Measurements from ENCODE around the gene LCE2D.
A peak's percentile ranks its signal among the peaks of the same experiment; 100 is the strongest.
"Not testable (repeated sequence)": the region's sequence is repeated elsewhere in the genome, so short reads cannot be mapped to it uniquely, and the experiment has no call there.

LCE2D gene, protein sequence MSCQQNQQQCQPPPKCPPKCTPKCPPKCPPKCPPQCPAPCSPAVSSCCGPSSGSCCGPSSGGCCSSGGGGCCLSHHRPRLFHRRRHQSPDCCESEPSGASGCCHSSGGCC

DNA sequence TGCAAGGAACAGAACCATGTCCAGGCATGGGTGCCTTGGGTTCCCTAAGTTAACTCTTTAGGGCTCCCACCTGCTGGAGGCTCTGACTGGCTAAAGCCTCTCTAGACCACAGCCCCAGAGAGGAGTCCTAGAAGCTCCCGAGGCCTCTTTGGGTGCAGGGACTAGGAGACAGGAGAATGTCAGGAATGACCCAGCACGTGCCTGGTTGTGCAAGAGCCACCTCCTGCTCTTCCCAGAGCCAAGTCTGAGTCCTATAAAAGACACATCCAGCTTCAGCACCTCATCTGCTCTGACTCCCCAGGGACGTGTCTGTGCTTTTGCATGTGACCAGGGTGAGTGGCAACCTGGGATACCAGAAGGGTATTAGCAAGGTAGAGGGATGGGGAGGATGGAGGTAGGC is at the start of gene LCE2D:
LCE2D (plus strand) TSS at position 283 of the 400 bp plus-strand sequence. CDS start 726 bp downstream, outside the sequence.
- no peak for DNase-seq

DNA sequence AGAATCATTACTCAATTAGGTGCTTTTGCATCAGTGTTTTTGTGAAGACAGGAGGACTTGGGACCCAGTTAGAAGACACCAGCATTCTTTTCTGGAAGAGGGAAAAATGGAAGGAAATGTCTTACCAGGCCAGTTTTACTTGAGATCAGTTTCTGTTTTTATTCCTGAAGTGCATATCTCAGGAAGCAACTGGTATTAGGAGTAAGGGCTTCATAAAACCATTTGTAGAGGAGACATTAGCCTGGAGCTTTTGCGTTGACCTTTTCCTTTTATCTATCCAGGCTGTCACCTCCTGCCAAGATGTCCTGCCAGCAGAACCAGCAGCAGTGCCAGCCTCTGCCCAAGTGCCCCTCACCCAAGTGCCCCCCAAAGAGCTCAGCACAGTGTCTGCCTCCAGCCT is 49.7 kb upstream of the LCE2D start, which contains the start of gene LCE3B:
LCE3B (plus strand) TSS at position 301 of the 400 bp plus-strand sequence; CDS start at position 301, 0 bp downstream.
- DNase-seq: no peak

DNA sequence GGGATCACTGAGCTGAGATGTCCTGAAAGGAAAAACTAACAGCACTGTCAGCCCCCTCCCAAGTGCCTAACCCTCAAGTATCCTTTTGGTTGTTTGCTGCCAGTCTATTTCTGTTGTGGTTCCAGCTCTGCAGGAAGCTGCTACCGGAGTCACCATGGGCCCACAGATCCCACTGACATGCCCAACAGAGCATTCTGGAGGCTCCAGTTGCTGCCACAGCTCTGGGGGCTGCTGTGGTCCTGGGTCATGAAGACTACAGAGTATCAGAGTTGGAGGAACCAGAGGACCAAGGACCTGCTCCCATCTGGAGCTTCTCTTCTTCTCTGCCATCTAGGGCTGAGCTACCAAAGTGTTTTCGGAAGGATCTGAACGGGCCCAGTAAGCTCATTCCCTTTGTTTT is 41.2 kb upstream of the LCE2D start:
- DNase-seq: no peak

DNA sequence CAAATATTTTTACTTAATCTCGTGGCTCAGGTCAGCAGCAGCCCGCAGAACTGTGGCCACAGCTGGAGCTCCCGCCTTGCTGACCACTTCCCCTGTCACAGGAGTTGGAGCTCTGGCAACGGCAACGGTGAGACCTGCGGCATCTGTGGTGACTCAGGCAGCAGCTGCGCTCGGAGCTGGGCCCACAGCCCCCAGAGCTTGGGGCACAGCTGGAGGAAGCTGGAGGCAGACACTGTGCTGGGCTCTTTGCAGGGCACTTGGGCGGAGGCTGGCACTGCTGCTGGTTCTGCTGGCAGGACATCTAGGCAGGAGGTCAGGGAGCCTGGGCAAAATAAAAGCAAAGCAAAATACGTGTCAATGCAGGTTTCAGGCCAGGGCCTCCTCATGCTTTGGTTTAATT is 40.4 kb upstream of the LCE2D start, which contains the start of gene LCE3A:
LCE3A (minus strand) TSS at position 301 of the 400 bp plus-strand sequence; CDS start at position 301, 0 bp downstream.
- no peak for DNase-seq

DNA sequence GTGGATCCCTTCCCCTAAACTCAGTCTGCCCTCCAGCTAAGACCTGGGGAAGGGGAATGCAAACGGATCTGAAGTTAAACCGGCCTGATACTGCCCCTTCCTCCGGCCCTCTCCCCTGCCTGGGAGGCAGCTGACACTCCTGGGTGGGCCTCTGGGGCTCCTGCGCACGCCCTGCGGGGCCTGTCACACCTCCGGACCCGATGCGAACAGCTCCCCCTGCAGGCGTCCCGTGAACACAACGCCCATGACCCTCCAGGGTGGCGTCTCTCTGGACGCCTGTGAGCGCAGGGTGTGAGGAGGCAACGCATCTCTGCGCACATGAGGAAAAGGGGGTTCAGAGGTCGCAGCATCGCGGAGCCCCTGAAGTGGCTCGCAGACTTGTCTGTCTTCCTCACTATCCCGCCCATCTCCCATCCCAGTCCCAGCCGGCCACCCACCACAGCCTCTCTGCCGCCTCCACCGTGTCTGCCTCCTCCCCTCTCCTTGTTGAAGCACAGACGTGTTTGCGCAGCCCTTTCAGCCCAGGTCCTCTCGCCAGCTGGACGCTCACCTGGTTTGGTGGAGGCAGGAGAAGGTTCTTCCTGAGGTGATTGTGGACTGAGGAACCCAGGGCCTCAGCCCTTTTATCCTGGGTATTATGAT is 39.9 kb upstream of the LCE2D start:
- no peak for DNase-seq

DNA sequence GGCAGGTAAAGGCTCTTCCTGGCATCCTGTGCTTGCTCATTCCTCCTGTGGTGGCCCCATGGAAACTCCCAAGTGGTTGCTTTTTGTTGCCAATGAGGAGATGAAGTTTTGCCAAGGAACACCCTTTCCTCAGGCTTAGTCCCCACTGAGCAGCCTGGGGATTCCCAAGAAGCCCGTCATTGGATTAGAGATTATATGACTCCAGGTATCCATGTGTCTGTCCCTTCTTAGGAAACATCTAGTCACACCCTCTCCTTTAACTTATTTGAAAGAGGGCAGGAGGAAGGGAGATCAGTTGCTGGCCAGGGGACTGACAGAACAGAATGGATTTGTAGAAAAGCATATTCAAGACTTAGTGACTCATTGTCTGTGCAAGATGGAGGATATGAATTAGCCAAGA is 36.4 kb upstream of the LCE2D start:
- DNase-seq: no peak

DNA sequence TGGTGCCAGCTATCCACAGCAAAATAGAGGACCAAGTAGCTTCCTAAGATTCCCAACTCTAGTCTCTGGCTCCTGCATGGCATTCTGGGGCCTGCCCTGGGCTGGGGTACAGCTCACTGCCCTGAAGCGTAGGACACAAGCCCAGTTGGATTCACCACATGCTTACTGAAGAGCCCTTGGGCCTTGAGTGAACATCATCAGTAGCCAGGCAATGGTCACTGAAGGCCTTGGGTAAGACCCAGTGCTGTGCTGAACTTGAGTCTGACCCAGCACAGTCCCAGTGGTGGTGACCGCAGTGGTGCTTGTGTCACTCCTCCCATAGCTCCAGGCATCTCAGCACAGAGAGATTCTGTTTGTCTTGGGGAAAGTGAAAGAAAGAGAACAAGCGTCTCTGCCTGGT is 32.6 kb upstream of the LCE2D start:
- no peak for DNase-seq

DNA sequence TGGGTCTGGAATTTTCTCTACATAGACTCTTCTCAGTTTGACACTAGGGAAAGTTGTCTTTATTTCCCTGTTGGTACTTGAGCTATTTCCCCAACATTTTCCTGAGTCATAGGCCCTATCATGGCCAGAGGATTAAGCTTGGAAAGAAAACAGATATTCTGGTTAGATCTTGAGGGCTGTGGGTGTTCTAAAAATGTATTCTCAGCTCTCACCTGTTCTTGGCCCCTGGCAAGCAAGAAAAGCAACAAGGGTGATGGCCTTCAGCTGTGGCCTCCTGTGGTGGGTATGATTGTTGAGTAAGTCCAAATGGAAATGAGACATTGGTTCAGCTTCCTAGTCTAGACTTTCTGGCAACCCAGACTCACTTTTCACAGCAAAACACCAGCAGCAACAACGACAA is 22.8 kb upstream of the LCE2D start:
- DNase-seq: no peak

DNA sequence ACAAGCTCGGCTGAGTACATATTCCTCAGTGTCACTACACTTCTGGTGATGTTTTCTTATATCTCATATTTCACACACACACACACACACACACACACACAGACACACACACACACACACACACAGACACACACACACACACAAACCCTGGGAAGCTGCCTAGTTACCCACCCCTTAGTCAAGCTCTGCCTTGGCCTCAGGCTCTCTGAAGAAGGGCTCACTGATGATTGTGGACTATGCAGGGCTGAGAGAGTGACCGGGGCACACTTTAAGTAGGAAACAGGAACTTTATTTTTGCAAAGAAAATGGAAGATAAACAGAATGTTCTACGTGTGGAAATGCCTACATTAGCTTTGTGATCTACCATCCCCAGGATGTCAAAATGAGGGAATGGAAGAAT is 19.2 kb upstream of the LCE2D start:
- no peak for DNase-seq

DNA sequence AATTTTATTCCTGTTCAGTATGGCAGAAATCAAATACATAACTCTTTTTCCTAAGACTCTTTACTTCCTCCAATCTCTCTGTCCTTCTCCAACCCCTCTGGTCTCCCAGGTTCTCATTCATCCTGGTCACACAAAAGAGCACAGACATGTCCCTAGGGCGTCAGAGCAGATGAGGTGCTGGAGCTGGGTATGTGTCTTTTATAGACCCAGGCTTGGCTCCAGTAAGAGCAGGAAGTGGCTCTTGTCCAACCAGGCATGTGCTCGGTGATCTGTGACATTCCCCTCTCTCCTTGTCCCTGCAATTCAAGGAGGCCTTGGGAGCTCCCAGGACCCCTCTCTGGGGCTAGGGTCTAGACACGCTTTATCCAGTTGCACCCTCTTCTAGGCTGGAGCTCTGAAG is 18.0 kb upstream of the LCE2D start:
- DNase-seq: no peak

DNA sequence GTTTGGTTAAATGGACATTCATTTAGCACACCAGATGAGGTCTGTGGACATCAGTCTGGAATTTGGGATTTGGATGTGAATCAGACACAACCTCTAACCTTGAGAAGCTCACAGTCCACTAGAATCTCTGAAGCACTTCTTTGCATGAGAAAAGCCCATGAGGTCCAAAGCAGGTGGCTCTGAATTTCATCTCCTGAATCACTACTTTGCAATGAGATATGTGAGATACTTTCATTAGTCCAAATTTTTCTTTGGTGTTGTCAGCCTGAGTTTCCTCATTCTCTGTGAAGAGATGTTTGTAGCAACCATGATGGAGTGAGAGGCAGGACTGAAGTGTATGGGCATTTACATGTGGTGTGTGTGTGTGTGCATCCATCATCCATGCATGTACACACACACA is 16.5 kb upstream of the LCE2D start:
- DNase-seq: no peak

DNA sequence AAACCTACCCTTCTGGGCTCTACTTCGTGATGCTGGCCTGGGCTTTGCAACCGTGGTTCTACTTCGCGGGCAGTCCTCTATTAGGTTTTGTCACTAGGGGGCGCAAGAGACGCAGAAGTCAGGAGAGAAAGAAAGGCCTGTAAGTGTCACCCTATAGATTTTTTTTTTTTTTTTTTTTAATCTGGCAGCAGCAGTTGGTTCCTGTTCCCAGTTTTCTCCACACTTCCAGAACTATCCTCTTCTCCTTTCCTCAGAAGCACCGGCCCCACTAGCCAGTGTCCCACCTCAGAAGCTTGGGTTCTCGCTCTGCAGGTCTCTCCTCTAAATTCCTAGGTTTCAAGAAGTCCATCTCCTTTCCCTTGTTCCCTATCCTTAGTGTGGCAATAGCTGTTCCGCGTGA is 9.1 kb upstream of the LCE2D start:
- peak; percentile 24 for DNase-seq

DNA sequence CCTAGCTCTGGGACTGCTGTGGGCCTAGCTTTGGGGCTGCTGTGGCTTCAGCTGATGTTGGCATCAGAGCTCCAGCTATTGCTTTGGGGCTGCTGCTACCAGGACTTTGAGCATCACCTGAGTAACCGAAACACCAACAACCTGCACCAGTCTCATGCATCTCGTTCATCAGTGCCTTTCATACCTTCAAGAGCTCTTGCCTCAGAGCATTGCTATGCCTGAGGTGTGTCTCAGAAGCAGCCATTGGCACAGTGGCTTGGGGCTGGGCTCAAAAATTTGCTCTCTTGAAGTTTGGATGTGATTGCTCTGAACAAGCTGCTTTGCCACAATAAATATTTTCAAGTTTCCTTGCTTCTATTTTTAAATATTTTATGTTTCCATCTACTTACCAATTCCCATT is 6.7 kb upstream of the LCE2D start:
- no peak for DNase-seq

DNA sequence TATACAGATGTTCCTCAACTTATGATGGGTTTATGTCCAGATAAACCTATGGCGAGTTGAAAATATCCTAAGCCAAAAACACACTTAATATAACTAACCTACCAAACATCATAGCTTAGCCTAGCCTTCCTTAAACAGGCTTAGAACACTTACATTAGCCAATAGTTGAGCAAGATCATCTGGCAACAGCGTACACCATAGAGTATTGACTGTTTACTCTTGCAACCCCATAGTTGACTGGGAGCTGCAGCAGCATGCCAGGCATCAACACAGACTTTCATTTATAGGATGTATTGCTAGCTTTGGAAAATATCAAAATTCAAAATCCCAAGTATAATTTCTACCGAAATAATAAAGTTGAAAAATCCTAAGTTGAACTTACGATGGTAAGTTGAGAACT is 5.5 kb upstream of the LCE2D start:
- DNase-seq: no peak

DNA sequence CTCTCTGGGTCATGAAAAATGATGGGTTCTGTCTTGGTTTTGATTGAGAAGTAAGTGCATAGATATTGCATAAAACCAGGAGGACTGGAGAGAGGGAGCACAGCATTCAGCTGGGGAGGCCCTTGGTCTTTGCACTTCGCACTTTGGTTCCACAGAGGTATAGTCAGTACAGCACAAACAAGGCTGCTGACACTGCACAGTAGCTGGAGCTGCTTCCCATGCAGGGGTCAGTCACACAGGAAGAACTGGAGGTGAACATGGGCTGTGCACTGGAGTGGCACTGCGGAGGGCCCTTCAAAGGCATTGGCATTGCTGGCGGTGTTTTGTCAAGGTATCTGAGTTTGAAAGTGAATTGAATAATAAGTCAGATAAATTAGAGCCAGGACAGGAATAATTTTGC is 4.5 kb upstream of the LCE2D start:
- DNase-seq: no peak

DNA sequence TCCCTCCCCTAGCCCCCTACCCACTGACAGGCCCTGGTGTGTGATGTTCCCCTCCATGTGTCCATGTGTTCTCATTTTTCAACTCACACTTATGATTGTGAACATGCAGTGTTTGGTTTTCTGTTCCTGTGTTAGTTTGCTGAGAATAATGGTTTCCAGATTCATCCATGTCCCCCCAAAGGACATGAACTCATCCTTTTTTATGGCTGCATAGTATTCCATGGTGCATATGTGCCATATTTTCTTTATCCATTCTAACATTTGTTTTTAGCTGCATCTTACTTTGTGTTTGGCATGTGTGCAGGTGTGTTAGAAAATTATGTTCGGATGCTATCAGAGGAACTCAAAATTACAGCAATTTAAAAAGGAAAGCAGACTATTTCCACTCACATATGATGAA is 3.0 kb downstream of the LCE2D start:
- DNase-seq: not testable (repeated sequence)

DNA sequence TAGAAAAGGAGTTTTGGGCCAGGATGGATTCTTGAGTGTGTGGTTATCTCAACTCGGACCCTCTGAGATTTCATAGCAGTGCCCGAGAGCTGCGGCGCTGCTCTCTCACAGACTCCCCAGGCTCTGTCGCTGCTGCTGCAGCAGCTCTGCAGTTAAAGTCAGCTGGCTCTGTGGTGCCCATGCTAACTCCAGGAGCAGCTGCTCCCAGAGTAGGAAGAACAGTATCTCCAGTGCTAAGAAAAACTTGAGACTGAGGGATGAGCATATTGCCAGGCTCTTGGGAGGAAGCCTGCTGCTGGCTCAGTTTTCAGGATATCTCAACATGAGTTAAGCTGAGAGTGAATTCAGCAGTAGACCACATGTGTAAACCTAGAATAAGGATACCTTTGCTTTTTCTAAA is 4.5 kb downstream of the LCE2D start:
- no peak for DNase-seq

DNA sequence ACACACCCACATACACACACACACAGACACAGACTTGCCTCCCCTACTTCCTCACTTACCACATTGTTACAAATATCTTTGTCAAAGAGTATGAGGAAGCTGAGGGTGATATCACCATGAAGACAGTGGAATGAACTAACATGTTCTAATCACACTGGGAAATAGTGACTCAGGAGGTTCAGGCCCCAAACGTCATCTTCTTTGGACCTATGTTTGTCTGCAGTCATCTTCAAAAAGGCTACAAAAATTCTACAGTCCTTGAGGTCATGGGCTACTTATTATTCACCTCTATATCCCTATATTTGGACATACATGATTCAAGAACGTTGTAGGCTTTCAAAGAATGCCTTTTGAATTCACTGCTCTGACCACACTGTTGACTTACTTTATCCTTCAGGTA is 9.8 kb downstream of the LCE2D start:
- DNase-seq: no peak

DNA sequence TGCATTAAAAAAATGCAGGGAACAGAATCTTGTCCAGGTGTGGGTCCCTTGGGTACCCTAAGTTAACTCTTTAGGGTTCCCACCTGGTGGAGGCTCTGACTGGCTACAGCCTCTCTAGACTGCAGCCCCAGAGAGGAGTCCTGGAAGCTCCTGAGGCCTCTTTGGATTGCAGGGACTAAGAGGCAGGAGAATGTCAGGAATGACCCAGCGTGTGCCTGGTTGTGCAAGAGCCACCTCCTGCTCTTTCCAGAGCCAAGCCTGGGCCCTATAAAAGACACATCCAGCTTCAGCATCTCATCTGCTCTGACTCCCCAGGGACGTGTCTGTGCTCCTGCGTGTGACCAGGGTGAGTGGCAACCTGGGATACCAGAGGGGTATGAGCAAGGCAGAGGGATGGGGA is 11.8 kb downstream of the LCE2D start, which contains the start of gene LCE2C:
LCE2C (plus strand) TSS at position 297 of the 400 bp plus-strand sequence. CDS start 737 bp downstream, outside the sequence.
- not testable (repeated sequence) for DNase-seq

DNA sequence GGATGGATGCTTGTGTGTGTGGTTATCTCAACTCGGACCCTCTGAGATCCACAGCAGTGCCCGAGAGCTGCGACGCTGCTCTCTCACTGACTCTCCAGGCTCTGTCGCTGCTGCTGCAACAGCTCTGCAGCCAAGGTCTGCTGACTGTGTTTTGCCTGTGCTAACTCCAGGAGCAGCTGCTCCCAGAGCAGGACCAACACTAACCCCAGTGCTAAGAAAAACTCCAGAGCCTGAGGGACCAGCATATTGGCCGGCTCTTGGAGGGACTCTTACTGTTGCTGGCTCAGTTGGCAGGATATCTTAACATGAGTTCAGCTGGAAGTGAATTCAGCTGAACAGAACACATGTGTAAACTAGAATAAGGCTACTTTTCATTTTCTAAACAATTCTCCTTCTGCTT is 16.3 kb downstream of the LCE2D start:
- DNase-seq: no peak

DNA sequence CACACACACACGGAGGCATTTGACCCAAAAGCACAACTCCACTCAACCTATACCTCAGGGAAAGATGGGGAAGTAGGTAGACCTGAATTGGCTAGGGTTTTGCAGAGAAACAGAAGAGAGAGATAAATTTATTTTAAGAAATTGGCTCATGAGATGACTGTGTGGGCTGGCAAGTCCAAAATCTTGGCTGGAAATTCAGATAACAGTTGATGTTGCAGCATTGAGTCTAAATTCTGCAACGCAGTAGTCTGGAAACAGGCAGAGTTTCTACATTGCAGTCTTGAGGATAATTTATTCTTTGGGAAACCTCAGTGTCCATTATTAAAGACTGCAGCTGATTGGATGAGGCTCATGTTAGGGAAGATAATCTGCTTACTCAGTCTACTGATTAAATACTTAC is 18.4 kb downstream of the LCE2D start:
- no peak for DNase-seq

DNA sequence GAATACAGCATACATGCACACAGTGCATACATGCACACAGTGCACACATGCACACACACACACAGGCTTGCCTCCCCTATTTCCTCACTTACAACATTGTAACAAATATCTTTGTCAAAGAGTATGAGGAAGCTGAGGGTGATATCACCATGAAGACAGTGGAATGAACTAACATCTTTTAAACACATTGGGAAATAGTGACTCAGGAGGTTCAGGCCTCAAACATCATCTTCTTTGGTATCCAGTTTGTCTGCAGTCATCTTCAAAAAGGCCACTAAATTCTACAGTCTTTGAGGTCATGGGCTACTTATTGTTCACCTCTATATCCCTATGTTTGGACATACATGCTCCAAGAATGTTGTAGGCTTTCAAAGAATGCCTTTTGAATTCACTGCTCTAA is 20.7 kb downstream of the LCE2D start:
- DNase-seq: no peak

DNA sequence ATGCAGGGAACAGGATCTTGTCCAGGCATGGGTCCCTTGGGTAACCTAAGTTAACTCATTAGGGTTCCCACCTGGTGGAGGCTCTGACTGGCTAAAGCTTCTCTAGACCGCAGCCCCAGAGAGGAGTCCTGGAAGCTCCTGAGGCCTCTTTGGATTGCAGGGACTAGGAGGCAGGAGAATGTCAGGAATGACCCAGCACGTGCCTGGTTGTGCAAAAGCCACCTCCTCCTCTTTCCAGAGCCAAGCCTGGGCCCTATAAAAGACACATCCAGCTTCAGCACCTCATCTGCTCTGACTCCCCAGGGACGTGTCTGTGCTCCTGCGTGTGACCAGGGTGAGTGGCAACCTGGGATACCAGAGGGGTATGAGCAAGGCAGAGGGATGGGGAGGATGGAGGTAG is 22.6 kb downstream of the LCE2D start, which contains the start of gene LCE2B:
LCE2B (plus strand) TSS at position 301 of the 400 bp plus-strand sequence. CDS start 721 bp downstream, outside the sequence.
- not testable (repeated sequence) for DNase-seq

DNA sequence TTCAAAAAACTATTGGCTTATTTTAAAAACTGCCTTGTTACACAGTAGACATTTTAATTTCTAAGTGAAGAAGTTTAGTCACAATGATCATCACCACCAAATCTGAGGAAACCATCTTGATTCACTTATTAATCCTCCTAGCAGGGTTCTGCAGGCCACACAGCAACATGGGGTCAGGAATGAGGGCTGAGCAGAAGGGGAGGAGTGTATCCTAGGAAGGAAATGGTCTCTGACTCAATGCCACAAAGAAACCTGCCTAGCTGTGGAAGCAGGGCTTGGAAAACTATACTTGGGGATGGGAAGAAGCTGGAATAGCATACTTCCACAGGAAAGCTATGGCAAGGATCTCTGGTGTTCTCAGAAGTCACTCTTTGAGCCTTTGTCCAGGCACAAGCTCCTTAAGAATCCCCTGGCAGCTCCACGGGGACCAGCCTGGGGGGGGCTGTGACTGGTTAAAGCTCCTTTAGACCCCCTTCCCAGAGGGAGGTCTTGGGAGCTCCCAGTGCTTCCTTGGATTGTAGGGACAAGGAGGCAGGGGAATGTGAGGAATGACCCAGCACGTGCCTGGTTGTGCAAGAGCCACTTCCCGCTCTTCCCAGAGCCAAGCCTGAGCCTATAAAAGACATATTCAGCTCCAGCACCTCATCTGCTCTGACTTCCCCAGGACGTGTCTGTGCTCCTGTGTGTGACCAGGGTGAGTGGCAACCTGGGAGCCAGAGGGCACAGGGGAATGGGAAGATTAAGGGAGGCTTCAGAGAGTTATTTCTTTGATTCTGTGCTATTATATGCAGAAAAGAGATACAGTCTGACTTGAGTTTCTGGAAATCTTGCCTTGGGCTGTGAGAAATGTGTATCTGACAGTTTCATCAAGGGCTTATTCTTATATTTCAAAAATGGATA is 34.8 kb downstream of the LCE2D start, which contains the start of gene LCE2A:
LCE2A (plus strand) TSS at position 645 of the 900 bp plus-strand sequence. CDS start 557 bp downstream, outside the sequence.
- DNase-seq: no peak
